HepG2 (cell line): ENCODE measurements around the gene TPM2. TPM values are rescaled to one million over a fixed set of nuclear protein-coding genes. Genes with fewer than 3 reads are reported as not detected.

Source experiments
- ASH2L ChIP-seq: fragments of 300-600, 200-600 bp; sonication (generic); IDR thresholded peaks from 2 replicates; pipeline ENCODE4 v1.7.0; 2017; ENCODE audit warnings: low read depth, mild to moderate bottlenecking, moderate library complexity, mixed read lengths, low read length; ENCODE audit not compliant: insufficient read length
- CENPX ChIP-seq: sonication (generic); formaldehyde crosslinking; IDR thresholded peaks from 2 replicates; pipeline ENCODE4 v1.9.0; 2021; ENCODE audit warnings: mild to moderate bottlenecking, missing genetic modification reagents, moderate library complexity
- HOXD1 ChIP-seq: sonication (generic); formaldehyde crosslinking; IDR thresholded peaks from 2 replicates; pipeline ENCODE4 v1.5.0; 2020; ENCODE audit warnings: missing genetic modification reagents
- KAT2B ChIP-seq: fragments of 150-350 bp; IDR thresholded peaks from 2 replicates; pipeline ENCODE4 v1.6.1; 2014; ENCODE audit warnings: low read depth, low read length, borderline replicate concordance
- KMT2B ChIP-seq: IDR thresholded peaks from 2 replicates; pipeline ENCODE4 v1.6.1; 2016; ENCODE audit warnings: missing genetic modification reagents, missing compliant biosample characterization
- MAF1 ChIP-seq: sonication (generic); formaldehyde crosslinking; IDR thresholded peaks from 2 replicates; pipeline ENCODE4 v1.5.0; 2020; ENCODE audit warnings: missing genetic modification reagents, borderline replicate concordance
- PHF20 ChIP-seq: sonication (generic); formaldehyde crosslinking; IDR thresholded peaks from 2 replicates; pipeline ENCODE4 v1.5.0; 2020; ENCODE audit warnings: mild to moderate bottlenecking, missing genetic modification reagents
- PTBP1 ChIP-seq: fragments of 200-400 bp; formaldehyde crosslinking; IDR thresholded peaks from 2 replicates; pipeline ENCODE4 v1.6.1; 2018; ENCODE audit warnings: low read length, low read depth; ENCODE audit not compliant: poor library complexity, severe bottlenecking
- TBL1XR1 ChIP-seq: fragments of 150-350 bp; IDR thresholded peaks from 2 replicates; pipeline ENCODE4 v1.6.1; 2014; ENCODE audit warnings: borderline replicate concordance, low read length; ENCODE audit not compliant: partially characterized antibody
- ZFP82 ChIP-seq: sonication (generic); formaldehyde crosslinking; IDR thresholded peaks from 2 replicates; pipeline ENCODE4 v1.5.1; 2020; ENCODE audit warnings: mild to moderate bottlenecking, missing genetic modification reagents, borderline replicate concordance
- ZNF180 ChIP-seq: sonication (generic); formaldehyde crosslinking; IDR thresholded peaks from 2 replicates; pipeline ENCODE4 v1.4.0; 2020; ENCODE audit warnings: low read depth, missing genetic modification reagents, borderline replicate concordance
- ZNF256 ChIP-seq: sonication (generic); formaldehyde crosslinking; conservative IDR thresholded peaks from 2 replicates; pipeline ENCODE4 v1.4.0; 2020; ENCODE audit warnings: missing genetic modification reagents
- ZNF263 ChIP-seq: sonication (generic); formaldehyde crosslinking; IDR thresholded peaks from 2 replicates; pipeline ENCODE4 v1.4.0; 2020; ENCODE audit warnings: missing genetic modification reagents
- ZNF317 ChIP-seq: sonication (generic); formaldehyde crosslinking; IDR thresholded peaks from 2 replicates; pipeline ENCODE4 v1.5.0; 2020; ENCODE audit warnings: mild to moderate bottlenecking, missing genetic modification reagents
- ZNF678 ChIP-seq: sonication (generic); formaldehyde crosslinking; IDR thresholded peaks from 2 replicates; pipeline ENCODE4 v1.4.0; 2020; ENCODE audit warnings: mild to moderate bottlenecking, missing genetic modification reagents
- polyA plus RNA-seq, 8 experiments: library from polyadenylated mRNA; depleted of rRNA in 3 of 8; stranded (reverse) in 7 of 8; unstranded in 1 of 8; fragments of >200 nt; fragmentation: Illumina TruSeq in 4 of 8; extraction: Trizol in 4 of 8; gene quantifications; 2 replicates each; pipeline versions ENCODE4 v1.2.1 to v1.2.3, GENCODE V29; 2011 to 2016; ENCODE audit warnings: low read depth in 4 of 8, missing spikeins in 1 of 8, mixed read lengths in 1 of 8; ENCODE audit not compliant: insufficient read depth in 1 of 8
- total RNA-seq, 5 experiments: library from RNA; depleted of rRNA; stranded (reverse); fragments of >200 nt; fragmentation: Illumina TruSeq; extraction: Trizol; gene quantifications; 2 replicates each; pipeline ENCODE4 v1.2.3, GENCODE V29; 2016; ENCODE audit warnings: low read depth in 1 of 5
- TF ChIP-seq, protein P1 (sequence below): sonication (generic); formaldehyde crosslinking; IDR thresholded peaks from 2 replicates; pipeline ENCODE4; 2020; ENCODE audit warnings: missing genetic modification reagents, mild to moderate bottlenecking, borderline replicate concordance
- TF ChIP-seq, protein P2 (sequence below): sonication (generic); formaldehyde crosslinking; IDR thresholded peaks from 2 replicates; pipeline ENCODE4 v1.8.0; 2022; ENCODE audit warnings: missing genetic modification reagents, mild to moderate bottlenecking, inconsistent platforms, borderline replicate concordance
- TF ChIP-seq, protein P3 (sequence below): sonication (generic); formaldehyde crosslinking; IDR thresholded peaks from 2 replicates; pipeline ENCODE4 v1.5.0; 2020; ENCODE audit warnings: missing genetic modification reagents
- TF ChIP-seq, protein P4 (sequence below): sonication (generic); formaldehyde crosslinking; IDR thresholded peaks from 2 replicates; pipeline ENCODE4 v1.8.1; 2023; ENCODE audit warnings: mild to moderate bottlenecking, missing genetic modification reagents, borderline replicate concordance
- TF ChIP-seq, protein P5 (sequence below): sonication (generic); formaldehyde crosslinking; IDR thresholded peaks from 2 replicates; pipeline ENCODE4 v1.8.1; 2023; ENCODE audit warnings: mild to moderate bottlenecking, missing genetic modification reagents
- TF ChIP-seq, protein P6 (sequence below): IDR thresholded peaks from 2 replicates; pipeline ENCODE4 v1.6.1; 2018; ENCODE audit warnings: missing genetic modification reagents

TPM2 gene
- total and polyA plus RNA-seq, 2 of the 13 experiments (the other 11 are each of a cell fraction or from before 2014, with no cell fraction given) = 3.1 to 10.7 TPM

DNA sequence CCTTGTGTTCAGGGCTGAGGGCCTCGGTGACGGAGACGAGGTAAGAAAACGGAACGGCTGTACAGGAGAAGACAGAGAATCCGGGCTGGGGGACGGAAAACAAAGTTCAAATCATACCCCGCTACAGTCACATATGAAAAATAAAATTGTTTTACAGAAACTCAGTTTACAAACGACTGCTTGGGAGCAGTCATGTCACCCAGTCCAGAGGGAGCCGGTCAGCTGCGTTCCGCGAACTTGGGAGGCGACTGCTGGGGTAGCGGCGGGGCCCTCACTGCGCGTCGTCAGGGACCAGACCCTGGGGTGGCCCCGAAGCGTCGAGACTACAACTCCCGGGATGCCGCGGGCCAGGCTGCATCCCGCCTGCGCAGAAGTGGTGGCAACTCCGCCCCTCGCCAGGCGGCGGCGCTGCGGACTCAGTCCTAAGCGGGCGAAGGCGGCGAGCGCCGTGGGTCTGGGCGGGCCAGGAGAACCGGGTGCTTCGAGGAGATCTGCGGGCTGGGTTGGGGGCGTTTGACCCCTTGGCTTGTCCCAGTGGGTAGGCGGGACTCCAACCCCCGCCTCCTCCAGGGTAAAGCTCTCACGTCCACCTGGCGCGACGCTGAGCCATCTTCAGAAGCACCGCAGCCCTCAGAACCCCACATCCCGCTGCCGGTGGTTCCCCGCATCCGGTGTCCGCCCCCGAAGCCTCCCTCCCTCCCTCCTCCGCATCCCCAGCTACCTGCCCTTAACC is 43.0 kb downstream of the TPM2 start (continued):
- TF ChIP-seq, protein P1, sequence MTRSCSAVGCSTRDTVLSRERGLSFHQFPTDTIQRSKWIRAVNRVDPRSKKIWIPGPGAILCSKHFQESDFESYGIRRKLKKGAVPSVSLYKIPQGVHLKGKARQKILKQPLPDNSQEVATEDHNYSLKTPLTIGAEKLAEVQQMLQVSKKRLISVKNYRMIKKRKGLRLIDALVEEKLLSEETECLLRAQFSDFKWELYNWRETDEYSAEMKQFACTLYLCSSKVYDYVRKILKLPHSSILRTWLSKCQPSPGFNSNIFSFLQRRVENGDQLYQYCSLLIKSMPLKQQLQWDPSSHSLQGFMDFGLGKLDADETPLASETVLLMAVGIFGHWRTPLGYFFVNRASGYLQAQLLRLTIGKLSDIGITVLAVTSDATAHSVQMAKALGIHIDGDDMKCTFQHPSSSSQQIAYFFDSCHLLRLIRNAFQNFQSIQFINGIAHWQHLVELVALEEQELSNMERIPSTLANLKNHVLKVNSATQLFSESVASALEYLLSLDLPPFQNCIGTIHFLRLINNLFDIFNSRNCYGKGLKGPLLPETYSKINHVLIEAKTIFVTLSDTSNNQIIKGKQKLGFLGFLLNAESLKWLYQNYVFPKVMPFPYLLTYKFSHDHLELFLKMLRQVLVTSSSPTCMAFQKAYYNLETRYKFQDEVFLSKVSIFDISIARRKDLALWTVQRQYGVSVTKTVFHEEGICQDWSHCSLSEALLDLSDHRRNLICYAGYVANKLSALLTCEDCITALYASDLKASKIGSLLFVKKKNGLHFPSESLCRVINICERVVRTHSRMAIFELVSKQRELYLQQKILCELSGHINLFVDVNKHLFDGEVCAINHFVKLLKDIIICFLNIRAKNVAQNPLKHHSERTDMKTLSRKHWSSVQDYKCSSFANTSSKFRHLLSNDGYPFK (CRISPR knock-in tag) = 0 out of 2 replicates have a peak, but pooled peaks have one; percentile 48
- TF ChIP-seq KMT2B (CRISPR knock-in tag) (peak; percentile 62; the same call in 1 of the 2 replicates), PTBP1 (no peak), ZNF317 (no peak), ZNF263 (CRISPR knock-in tag) (peak; percentile 46; the same call in 1 of the 2 replicates), KAT2B (no peak), CENPX (CRISPR knock-in tag) (no peak), HOXD1 (CRISPR knock-in tag) (peak; percentile 46; the same call in 1 of the 2 replicates), ZNF180 (no peak), ZNF256 (CRISPR knock-in tag) (no peak), ASH2L (peak; percentile 15), MAF1 (CRISPR knock-in tag) (no peak), ZNF678 (no peak), TBL1XR1 (no peak), ZFP82 (CRISPR knock-in tag) (no peak; the same call in 1 of the 2 replicates), PHF20 (CRISPR knock-in tag) (peak; percentile 31; the same call in 1 of the 2 replicates)
- TF ChIP-seq, protein P2, sequence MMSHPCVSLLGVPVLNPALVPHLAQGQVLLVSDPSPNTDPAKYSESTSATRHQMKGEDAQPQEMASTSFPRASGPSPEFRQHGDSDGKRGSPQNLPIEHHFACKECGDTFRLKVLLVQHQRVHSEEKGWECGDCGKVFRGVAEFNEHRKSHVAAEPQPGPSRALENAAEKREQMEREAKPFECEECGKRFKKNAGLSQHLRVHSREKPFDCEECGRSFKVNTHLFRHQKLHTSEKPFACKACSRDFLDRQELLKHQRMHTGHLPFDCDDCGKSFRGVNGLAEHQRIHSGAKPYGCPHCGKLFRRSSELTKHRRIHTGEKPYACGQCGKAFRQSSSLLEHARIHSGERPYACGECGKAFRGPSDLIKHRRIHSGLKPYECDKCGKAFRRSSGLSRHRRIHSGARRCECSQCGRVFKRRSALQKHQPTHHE (CRISPR knock-in tag) = no peak
- TF ChIP-seq, protein P3, sequence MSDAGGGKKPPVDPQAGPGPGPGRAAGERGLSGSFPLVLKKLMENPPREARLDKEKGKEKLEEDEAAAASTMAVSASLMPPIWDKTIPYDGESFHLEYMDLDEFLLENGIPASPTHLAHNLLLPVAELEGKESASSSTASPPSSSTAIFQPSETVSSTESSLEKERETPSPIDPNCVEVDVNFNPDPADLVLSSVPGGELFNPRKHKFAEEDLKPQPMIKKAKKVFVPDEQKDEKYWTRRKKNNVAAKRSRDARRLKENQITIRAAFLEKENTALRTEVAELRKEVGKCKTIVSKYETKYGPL = no peak
- TF ChIP-seq, protein P4, sequence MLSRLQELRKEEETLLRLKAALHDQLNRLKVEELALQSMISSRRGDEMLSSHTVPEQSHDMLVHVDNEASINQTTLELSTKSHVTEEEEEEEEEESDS (CRISPR knock-in tag) = no peak
- TF ChIP-seq, protein P5, sequence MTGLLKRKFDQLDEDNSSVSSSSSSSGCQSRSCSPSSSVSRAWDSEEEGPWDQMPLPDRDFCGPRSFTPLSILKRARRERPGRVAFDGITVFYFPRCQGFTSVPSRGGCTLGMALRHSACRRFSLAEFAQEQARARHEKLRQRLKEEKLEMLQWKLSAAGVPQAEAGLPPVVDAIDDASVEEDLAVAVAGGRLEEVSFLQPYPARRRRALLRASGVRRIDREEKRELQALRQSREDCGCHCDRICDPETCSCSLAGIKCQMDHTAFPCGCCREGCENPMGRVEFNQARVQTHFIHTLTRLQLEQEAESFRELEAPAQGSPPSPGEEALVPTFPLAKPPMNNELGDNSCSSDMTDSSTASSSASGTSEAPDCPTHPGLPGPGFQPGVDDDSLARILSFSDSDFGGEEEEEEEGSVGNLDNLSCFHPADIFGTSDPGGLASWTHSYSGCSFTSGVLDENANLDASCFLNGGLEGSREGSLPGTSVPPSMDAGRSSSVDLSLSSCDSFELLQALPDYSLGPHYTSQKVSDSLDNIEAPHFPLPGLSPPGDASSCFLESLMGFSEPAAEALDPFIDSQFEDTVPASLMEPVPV (CRISPR knock-in tag) = 0 out of 2 replicates have a peak, but pooled peaks have one; percentile 43
- TF ChIP-seq, protein P6, sequence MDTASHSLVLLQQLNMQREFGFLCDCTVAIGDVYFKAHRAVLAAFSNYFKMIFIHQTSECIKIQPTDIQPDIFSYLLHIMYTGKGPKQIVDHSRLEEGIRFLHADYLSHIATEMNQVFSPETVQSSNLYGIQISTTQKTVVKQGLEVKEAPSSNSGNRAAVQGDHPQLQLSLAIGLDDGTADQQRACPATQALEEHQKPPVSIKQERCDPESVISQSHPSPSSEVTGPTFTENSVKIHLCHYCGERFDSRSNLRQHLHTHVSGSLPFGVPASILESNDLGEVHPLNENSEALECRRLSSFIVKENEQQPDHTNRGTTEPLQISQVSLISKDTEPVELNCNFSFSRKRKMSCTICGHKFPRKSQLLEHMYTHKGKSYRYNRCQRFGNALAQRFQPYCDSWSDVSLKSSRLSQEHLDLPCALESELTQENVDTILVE (CRISPR knock-in tag) = no peak
